WTC11 (cell line): ENCODE results near the gene BTBD2. TPM values are rescaled to one million over a fixed set of nuclear protein-coding genes. Genes with fewer than 3 reads are reported as not detected.

Experiments used
- ATAC-seq: fragments of 200-7000 bp; cut with Tn5 transposase; 2 replicates; pipeline ENCODE4 v1.10.0; 2021; ENCODE audit warnings: mild to moderate bottlenecking, moderate library complexity
- CTCF ChIA-PET: fragments of 300-600 bp; sonication (Branson Sonifier 250); formaldehyde crosslinking; loops from one replicate; lab custom pipeline; 2021; ENCODE audit warnings: antibody characterized with exemption; lab: Charles Lee
- POLR2A ChIA-PET: fragments of 350-600 bp; sonication (Branson Sonifier 250); formaldehyde crosslinking; loops from one replicate; lab custom pipeline; 2021; ENCODE audit warnings: antibody characterized with exemption; lab: Charles Lee
- DNase-seq: peaks from one replicate; pipeline ENCODE4 v3.0.0; 2021; ENCODE audit warnings: low spot score
- H3K27ac Mint-ChIP-seq: 2 replicates; pipeline ENCODE4 v1.8.0; 2021; ENCODE audit warnings: mixed read lengths
- H3K27me3 Mint-ChIP-seq: 2 replicates; pipeline ENCODE4 v1.8.0; 2021; ENCODE audit warnings: low read depth, mild to moderate bottlenecking, moderate library complexity, mixed read lengths
- H3K36me3 Mint-ChIP-seq: 2 replicates; pipeline ENCODE4 v1.8.0; 2021; ENCODE audit warnings: mixed read lengths
- H3K4me1 Mint-ChIP-seq: 2 replicates; pipeline ENCODE4 v1.8.0; 2022; ENCODE audit warnings: mixed read lengths
- H3K4me3 Mint-ChIP-seq: 2 replicates; pipeline ENCODE4 v1.8.0; 2021; ENCODE audit warnings: mild to moderate bottlenecking, moderate library complexity, mixed read lengths
- H3K9me3 Mint-ChIP-seq: 2 replicates; pipeline ENCODE4 v1.8.0; 2021; ENCODE audit warnings: mixed read lengths
- FOXP4 ChIP-seq: sonication (generic); formaldehyde crosslinking; IDR thresholded peaks from 2 replicates; pipeline ENCODE4 v1.8.0; 2022; ENCODE audit warnings: mild to moderate bottlenecking, missing genetic modification reagents
- HMGA2 ChIP-seq: fragments of 250-450 bp; sonication (Bioruptor Pico); IDR thresholded peaks from 2 replicates; pipeline ENCODE4 v1.4.0; 2021; ENCODE audit warnings: mild to moderate bottlenecking, moderate library complexity
- OVOL2 ChIP-seq: fragments of 250-450 bp; sonication (Bioruptor Pico); IDR thresholded peaks from 2 replicates; pipeline ENCODE4 v1.9.0; 2021; ENCODE audit warnings: mild to moderate bottlenecking, borderline replicate concordance
- ZMAT4 ChIP-seq: fragments of 250-450 bp; sonication (Bioruptor Pico); IDR thresholded peaks from 2 replicates; pipeline ENCODE4 v1.9.0; 2021; ENCODE audit warnings: mild to moderate bottlenecking
- ZNF263 ChIP-seq: sonication (generic); formaldehyde crosslinking; IDR thresholded peaks from 2 replicates; pipeline ENCODE4 v1.8.1; 2022; ENCODE audit warnings: low read depth, mild to moderate bottlenecking, moderate library complexity, missing genetic modification reagents
- ZNF317 ChIP-seq: sonication (generic); formaldehyde crosslinking; IDR thresholded peaks from 2 replicates; pipeline ENCODE4 v1.8.1; 2023; ENCODE audit warnings: low read depth, mild to moderate bottlenecking, moderate library complexity, missing genetic modification reagents, borderline replicate concordance
- total RNA-seq: library from RNA; stranded (reverse); gene quantifications from 3 replicates; pipeline ENCODE4 v1.2.3, GENCODE V29; 2021
- TF ChIP-seq, protein P1 (sequence below): fragments of 250-450 bp; sonication (Bioruptor Pico); IDR thresholded peaks from 2 replicates; pipeline ENCODE4 v1.8.0; 2021; ENCODE audit warnings: mild to moderate bottlenecking
- TF ChIP-seq, protein P2 (sequence below): sonication (generic); formaldehyde crosslinking; IDR thresholded peaks from 2 replicates; pipeline ENCODE4 v1.8.1; 2022; ENCODE audit warnings: mild to moderate bottlenecking, missing genetic modification reagents, moderate library complexity, borderline replicate concordance

Gene BTBD2
- total RNA-seq, 1 experiment from 2014 or later: 106 TPM

GRCh38 chr19:1970003-1970805, 45.3 kb downstream of the BTBD2 start:
- no peaks in the 10 kb centered on the region for H3K9me3 Mint-ChIP-seq
- H3K27ac Mint-ChIP-seq: no peak overlapping the region
- DNase-seq: no peak
- H3K36me3 Mint-ChIP-seq: peaks cover 6% of the 10 kb centered on the region
- H3K4me1 Mint-ChIP-seq: no peaks in the 10 kb centered on the region
- ATAC-seq: no peak
- CTCF ChIA-PET: interaction anchor here (0.6 kb wide), 1 partner anchor 49 kb away, joined by 3 read pairs; no protein-coding TSS in a partner anchor
- TF ChIP-seq OVOL2 (CRISPR knock-in tag): no peak
- no peak for TF ChIP-seq HMGA2 (CRISPR knock-in tag)
- TF ChIP-seq, all 79 proteins: peak for 0
- POLR2A ChIA-PET: interaction anchor here (2.3 kb wide), 1 partner anchor 11 kb away, joined by 5 read pairs; no protein-coding TSS in a partner anchor
- H3K27me3 Mint-ChIP-seq: no peaks in the 10 kb centered on the region
- no peak overlapping the region for H3K4me3 Mint-ChIP-seq

DNA sequence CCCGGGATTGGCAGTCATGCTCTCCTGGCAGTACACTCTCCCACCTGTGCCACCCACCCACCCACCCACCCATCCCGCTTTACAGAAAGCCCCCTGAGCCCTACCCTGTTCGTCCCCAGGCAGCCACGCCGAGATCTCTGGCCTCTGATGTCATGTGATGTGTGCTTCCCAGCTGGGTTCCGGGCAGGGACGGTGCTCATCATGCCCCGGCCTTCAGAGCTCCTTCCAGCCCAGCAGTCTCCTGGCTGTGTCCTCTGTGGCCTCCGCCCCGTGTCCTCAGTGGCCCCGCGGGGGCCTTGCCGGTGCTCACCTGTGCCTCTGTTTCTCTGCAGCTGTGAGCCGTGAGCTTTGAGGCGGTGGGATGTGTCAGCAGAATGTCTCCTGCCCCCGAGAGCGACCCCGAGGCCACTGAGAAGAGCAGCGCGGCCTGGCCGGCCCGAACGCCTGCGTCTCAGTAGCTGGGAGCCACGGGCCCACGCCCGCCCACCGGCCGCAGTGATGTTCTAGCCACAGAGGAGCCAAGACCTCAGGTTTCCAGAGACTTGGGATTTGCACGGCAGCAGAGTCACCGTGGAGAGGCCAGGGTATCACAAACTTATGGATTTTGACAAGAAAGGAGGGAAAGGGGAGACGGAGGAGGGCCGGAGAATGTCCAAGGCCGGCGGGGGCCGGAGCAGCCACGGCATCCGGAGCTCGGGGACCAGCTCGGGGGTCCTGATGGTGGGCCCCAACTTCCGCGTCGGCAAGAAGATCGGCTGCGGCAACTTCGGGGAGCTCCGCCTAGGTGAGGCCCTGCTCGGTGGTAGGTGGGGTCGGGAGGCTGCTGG, 46.1 kb downstream of the BTBD2 start:
- H3K9me3 Mint-ChIP-seq: no peaks in the 10 kb centered on the region
- H3K36me3 Mint-ChIP-seq: peaks cover 2% of the 10 kb centered on the region
- 0 out of 2 replicates have a peak overlapping the region, but pooled peaks have one; percentile 49 for H3K27ac Mint-ChIP-seq
- ATAC-seq (no peak), DNase-seq (no peak)
- no peaks in the 10 kb centered on the region for H3K4me1 Mint-ChIP-seq
- no peaks in the 10 kb centered on the region for H3K27me3 Mint-ChIP-seq
- ChIA-PET CTCF (no interaction called here), POLR2A (interaction anchor here (2.3 kb wide), 1 partner anchor 11 kb away, joined by 5 read pairs; no protein-coding TSS in a partner anchor)
- no peak overlapping the region for H3K4me3 Mint-ChIP-seq
- no peak for TF ChIP-seq FOXP4 (CRISPR knock-in tag)
- TF ChIP-seq, protein P1, sequence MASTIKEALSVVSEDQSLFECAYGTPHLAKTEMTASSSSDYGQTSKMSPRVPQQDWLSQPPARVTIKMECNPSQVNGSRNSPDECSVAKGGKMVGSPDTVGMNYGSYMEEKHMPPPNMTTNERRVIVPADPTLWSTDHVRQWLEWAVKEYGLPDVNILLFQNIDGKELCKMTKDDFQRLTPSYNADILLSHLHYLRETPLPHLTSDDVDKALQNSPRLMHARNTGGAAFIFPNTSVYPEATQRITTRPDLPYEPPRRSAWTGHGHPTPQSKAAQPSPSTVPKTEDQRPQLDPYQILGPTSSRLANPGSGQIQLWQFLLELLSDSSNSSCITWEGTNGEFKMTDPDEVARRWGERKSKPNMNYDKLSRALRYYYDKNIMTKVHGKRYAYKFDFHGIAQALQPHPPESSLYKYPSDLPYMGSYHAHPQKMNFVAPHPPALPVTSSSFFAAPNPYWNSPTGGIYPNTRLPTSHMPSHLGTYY (CRISPR knock-in tag): no peak
- no peak for TF ChIP-seq ZMAT4 (CRISPR knock-in tag)
- TF ChIP-seq ZNF317: no peak

GRCh38 chr19:1968279-1969175, 47.0 kb downstream of the BTBD2 start:
- no peak for ATAC-seq
- H3K9me3 Mint-ChIP-seq: no peaks in the 10 kb centered on the region
- ChIA-PET POLR2A (no interaction called here), CTCF (no interaction called here)
- TF ChIP-seq, protein P2, sequence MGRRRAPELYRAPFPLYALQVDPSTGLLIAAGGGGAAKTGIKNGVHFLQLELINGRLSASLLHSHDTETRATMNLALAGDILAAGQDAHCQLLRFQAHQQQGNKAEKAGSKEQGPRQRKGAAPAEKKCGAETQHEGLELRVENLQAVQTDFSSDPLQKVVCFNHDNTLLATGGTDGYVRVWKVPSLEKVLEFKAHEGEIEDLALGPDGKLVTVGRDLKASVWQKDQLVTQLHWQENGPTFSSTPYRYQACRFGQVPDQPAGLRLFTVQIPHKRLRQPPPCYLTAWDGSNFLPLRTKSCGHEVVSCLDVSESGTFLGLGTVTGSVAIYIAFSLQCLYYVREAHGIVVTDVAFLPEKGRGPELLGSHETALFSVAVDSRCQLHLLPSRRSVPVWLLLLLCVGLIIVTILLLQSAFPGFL (CRISPR knock-in tag): no peak
- TF ChIP-seq ZNF263 (CRISPR knock-in tag): 0 out of 2 replicates have a peak, but pooled peaks have one; percentile 38
- no peaks in the 10 kb centered on the region for H3K27me3 Mint-ChIP-seq
- H3K4me1 Mint-ChIP-seq: no peaks in the 10 kb centered on the region
- H3K4me3 Mint-ChIP-seq: no peak overlapping the region
- H3K36me3 Mint-ChIP-seq: peaks cover 2% of the 10 kb centered on the region
- DNase-seq: no peak
- no peak overlapping the region for H3K27ac Mint-ChIP-seq
